ENCODE data around the gene PSMD12.
"Not testable (repeated sequence)": the region's sequence is repeated elsewhere in the genome, so short reads cannot be mapped to it uniquely, and the experiment has no call there.

PSMD12 gene

DNA sequence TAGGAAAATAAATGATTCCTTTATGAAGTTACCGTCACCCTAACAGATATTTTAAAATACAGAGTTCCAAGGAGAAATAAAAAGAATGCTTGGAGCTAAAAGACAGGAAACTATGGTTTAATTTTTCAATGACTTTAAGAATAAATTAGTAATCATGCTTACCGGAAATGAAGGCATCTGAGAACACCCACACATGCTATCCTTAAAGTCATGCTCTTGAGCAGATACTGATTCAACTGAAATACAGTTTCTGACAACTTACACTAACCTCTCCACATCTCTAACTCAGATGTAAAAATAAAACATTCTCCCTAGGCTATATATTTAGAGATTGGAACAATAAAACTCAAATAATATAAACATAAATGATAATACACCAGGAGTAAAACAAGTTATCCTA is 7.8 kb downstream of the PSMD12 start:
- no peak for DNase-seq

DNA sequence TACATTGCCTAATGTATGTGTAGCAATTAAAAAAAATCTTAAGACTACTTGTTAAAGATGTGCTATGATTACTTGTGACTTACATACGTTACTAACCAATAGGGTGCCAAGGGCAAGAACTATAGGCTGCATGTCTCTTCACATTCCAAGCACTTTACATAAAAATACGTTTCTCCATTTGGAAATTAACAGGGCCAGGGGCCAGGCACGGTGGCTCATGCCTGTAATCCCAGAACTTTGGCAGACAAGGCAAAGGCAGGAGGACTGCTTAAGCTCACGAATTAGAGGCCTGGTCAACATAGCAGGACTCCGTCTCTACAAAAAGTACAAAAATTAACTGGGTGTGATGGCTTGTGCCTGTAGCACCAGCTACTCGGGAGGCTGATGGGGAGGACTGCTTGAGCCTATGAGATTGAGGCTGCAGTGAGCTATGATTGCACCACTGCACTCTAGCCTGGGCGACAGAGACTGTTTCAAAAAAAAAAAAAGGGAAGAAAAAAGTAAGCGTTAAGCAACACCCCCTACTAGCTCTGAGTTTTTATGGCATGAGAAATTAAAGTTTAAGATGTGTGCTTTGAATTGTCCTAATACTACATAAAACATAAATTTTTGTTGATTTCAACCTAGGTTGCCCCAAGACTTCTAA is 12.3 kb downstream of the PSMD12 start:
- DNase-seq, result no peak

- no peak for DNase-seq
Observed at GRCh38 chr17:67353161-67353560, 13.2 kb downstream of the PSMD12 start.

GRCh38 chr17:67349420-67349819 is 17.0 kb downstream of the PSMD12 start:
- no peak for DNase-seq

DNA sequence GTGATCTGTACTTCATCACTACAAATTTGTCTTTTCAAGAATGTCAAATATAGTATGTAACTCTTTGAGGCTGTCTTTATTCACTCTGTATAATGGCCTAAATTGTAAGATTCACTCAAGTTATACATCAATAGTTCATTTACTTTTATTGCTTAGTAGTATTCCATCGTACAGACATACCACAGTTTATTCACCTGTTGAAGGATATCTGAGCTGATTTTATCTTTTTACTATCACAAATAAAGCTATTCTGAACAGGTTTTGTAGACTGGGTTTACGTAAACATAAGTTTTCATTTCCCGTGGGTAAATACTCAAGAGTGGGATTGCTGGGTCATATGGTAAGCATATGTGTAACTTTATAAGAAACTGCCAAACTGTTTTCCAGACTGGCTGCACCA is 18.6 kb downstream of the PSMD12 start:
- DNase-seq, result no peak

- no peak for DNase-seq
Observed at GRCh38 chr17:67343237-67343636, 23.1 kb downstream of the PSMD12 start.

GRCh38 chr17:67338353-67338752 is 28.0 kb downstream of the PSMD12 start:
- DNase-seq, result not testable (repeated sequence)

DNA sequence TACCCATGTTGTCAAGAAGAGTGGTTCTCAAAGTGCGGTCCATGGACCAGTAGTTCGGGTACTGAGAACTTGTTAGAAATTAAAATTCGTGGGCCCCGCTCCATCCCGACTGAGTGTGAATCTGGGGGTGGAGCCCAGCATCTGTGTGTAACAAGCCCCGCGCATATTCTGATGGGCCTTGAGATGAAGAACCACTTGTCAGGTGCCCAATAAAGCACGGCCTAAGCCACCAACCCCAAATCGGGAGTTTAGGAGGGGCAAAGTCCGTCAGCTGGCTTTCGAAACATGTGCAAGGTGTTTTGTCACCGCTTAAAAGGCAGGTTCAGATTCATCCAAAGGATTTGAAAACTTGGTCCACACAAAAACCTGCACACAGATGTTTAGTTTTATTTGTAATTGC is 29.5 kb downstream of the PSMD12 start:
- DNase-seq, result no peak

GRCh38 chr17:67335245-67335835 is 31.0 kb downstream of the PSMD12 start:
- DNase-seq, result no peak

GRCh38 chr17:67332162-67332508 is 34.2 kb downstream of the PSMD12 start:
- not testable (repeated sequence) for DNase-seq

GRCh38 chr17:67331381-67332161 is 34.8 kb downstream of the PSMD12 start:
- not testable (repeated sequence) for DNase-seq

GRCh38 chr17:67328026-67328425 is 38.4 kb downstream of the PSMD12 start:
- no peak for DNase-seq

DNA sequence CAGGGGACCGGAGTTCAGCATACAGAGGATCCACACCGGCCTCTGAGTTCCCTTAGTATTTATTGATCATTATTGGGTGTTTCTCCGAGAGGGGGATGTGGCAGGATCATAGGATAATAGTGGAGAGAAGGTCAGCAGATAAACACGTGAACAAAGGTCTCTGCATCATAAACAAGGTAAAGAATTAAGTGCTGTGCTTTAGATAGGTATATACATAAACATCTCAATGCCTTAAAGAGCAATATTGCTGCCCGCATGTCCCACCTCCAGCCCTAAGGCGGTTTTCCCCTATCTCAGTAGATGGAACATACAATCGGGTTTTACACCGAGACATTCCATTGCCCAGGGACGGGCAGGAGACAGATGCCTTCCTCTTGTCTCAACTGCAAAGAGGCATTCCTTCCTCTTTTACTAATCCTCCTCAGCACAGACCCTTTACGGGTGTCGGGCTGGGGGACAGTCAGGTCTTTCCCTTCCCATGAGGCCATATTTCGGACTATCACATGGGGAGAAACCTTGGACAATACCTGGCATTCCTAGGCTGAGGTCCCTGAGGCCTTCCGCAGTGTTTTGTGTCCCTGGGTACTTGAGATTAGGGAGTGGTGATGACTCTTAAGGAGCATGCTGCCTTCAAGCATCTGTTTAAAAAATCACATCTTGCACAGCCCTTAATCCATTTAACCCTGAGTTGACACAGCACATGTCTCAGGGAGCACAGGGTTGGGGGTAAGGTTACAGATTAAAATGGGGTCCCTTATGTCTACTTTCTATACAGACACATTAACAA is 39.2 kb downstream of the PSMD12 start:
- not testable (repeated sequence) for DNase-seq

- no peak for DNase-seq
Observed at GRCh38 chr17:67326440-67326839, 39.9 kb downstream of the PSMD12 start.

DNA sequence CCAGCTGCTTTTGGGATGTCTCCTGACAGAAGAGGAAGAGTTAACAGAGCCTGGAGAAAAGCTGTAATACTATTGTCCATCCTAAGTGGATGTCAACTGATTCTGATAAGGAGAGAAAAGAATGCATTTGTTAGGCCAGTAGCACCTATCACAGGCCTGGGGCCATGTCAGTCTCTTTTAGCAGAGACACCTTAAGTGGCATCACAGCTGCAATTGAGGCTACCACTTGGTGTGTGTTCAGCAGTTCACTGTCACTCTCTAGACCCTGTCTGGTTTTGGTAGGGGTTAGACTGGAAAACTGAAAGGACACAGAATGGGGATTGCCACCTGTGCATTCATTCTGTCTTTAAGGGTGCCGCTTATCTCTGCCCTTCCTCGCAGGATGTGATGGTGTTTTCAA is 42.0 kb downstream of the PSMD12 start:
- no peak for DNase-seq

DNA sequence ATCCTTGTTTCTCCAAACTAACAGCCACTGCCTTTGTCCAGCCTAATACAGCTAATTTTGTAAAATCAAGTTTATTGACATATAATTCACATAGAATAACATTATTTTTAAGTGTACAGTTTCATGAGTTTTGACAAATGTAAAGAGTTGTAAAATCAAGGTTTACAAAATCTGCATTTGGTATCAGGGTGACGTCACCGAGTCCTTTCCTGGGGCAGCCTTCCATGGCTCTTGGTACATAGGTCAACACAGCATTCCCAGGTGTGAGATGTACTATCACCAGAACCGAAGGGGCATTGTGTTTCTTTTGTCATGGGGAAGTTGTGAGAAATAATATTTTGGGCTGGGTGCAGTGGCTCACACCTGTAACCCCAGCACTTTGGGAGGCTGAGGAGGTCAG is 42.9 kb downstream of the PSMD12 start:
- DNase-seq, result no peak

DNA sequence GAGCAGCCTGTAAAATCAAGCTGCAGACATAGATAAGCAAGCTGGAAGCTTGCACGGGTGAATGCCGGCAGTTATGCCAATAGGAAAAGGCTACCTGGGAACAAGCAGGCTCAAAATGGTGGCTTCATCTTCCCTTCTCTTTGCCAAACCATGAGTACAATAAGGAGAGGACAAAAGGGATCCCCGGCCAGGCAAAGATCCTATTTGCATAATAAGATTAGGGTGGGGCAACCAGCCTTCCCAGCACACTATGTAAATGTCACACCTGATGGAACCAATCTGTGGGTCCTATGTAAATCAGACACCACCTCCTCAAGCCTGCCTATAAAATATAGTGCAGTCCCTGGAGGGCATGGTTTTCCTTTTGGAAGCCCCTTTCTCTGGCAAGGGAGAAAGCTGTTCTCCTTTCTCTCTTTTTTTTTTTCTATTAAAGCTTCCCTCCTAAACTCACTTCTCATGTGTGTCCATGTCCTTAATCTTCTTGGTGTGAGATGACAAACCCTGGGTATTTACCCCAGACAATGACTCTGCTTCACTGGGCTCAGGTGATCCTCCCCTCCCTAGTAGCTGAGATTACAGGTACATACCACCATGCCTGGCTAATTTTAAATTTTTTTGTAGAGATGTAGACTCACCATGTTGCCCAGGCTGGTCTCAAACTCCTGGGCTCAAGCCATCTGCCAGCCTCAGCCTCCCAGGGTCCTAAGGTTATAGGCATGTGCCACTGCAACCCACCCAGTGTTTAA is 44.2 kb downstream of the PSMD12 start:
- DNase-seq, result no peak

- not testable (repeated sequence) for DNase-seq
Observed at GRCh38 chr17:67321486-67321885, 44.9 kb downstream of the PSMD12 start.

DNA sequence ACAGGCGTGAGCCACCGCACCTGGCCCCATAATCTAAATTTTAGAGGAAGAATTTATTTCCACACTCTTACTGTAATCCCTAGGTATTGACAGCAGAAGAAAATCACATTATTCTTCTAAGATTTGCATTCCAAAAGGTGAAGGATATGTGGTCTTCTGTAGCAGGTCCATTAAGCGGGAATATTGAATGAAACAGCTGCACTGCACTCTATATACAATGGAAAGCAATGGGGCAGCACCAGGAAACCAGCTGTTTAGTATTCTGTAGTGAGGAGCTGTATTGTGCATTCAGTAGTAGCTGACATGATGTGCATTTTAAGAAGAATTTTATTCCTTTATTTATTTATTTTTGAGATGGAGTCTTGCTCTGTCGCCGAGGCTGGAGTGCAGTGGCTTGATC is 49.6 kb downstream of the PSMD12 start:
- DNase-seq, result no peak

DNA sequence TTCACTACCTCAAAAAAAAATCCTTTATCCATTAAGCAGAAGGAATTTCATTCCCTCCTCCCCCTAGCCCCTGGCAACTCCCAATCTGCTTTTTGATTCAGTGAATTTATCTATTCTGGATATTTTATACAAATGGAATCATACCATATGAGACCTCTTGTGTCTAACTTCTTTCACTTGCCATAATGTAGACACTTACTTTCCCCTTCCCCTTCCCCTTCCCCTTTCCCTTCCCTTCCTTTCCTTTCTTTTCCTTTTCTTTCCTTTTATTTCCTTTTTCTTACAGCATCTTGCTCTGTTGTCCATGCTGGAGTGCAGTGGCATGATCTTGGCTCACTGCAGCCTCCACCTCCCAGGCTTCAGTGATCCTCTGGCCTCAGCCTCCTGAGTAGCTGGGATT is 50.5 kb downstream of the PSMD12 start:
- DNase-seq, result no peak

DNA sequence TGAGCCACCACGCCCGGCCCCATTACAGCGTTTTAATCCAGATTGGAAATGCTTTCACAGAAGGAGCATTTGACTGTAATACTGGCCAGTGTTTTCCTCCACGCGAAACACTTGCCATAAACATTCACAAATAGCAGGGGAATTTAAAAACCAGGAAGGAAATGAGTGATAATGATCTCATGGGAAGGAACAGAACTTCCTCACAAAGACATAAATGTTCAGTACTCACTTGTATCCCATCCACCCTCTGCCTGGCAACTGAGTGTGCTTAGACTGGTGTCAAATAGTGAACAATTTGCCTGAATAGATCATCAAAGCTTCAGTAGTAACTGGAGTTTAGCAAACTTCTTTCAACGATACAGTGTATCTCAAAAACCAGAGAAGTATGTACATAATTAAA is 54.1 kb downstream of the PSMD12 start:
- DNase-seq, result no peak

DNA sequence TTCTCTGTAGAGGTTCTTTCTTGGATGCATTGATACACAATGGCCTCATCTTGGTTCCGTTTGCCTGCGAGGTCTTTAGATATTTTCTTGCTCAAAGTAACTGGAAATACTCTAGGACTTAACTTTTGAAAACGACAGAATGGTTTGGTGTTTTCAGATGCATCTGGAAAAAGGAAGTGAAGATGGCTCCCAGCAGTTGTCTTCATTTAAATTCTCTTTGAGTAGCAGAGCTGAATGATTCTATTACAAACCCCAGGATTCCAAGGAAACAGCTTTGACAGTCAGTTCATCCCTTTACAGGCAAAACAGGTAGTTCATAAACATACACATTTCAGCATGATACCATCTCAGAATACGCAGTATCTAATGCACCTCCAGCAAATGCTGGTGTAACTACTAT is 54.8 kb downstream of the PSMD12 start:
- no peak for DNase-seq

All from C1 segment of cervical spinal cord (tissue), 14 donors.